ENCODE results near the gene POFUT2.
A peak's percentile ranks its signal among the peaks of the same experiment; 100 is the strongest.

DNA sequence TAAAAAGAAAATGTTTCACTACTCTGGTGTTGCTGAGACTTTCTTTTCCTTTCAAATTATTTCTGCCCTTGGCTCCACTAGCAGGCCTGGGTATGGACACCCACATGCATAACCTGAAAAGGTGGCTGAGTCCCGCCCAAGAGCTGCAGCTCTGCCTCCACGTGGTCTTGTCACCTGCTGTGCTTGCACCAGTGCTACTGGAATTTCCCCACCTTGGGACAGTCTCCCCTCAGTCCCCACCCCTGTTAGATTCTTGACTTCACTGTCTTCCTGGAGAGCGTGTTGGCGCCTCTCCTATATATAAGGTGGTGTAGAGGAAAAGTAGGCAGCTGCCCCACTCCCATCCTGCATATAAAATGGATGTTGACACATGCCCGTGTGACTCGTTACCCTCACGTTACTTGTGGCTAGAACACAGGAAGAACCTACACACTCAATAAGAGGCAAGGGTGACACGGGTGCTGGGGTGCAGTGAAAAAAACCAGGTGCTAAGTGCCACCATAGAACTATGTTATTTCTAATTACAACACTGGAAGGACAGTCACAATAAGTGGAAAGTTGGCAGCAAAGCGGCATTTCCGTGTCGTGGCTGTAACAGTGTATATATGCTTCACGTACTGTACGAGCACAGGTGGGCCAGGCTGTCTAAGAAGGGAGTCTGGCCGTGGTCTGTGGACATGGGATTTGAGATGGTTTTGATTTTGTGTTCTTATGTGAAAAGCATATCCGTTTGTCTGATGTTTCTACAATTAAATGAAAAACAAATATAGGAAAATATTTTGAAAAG, 61.0 kb downstream of the POFUT2 start:
- TF ChIP-seq, protein P1, sequence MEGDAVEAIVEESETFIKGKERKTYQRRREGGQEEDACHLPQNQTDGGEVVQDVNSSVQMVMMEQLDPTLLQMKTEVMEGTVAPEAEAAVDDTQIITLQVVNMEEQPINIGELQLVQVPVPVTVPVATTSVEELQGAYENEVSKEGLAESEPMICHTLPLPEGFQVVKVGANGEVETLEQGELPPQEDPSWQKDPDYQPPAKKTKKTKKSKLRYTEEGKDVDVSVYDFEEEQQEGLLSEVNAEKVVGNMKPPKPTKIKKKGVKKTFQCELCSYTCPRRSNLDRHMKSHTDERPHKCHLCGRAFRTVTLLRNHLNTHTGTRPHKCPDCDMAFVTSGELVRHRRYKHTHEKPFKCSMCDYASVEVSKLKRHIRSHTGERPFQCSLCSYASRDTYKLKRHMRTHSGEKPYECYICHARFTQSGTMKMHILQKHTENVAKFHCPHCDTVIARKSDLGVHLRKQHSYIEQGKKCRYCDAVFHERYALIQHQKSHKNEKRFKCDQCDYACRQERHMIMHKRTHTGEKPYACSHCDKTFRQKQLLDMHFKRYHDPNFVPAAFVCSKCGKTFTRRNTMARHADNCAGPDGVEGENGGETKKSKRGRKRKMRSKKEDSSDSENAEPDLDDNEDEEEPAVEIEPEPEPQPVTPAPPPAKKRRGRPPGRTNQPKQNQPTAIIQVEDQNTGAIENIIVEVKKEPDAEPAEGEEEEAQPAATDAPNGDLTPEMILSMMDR (IDR thresholded peaks at IDR 0.05 in 8 of 11, conservative IDR thresholded peaks at IDR 0.05 in 3 of 11), result no peak
- TF ChIP-seq POLR2AphosphoS5 (IDR thresholded peaks at IDR 0.05) (peak in 2 of 3 donors; percentile 9 to 30), POLR2A (IDR thresholded peaks at IDR 0.05) (no peak)
